HCT116 (cell line): ENCODE measurements around the gene ITPR1. TPM values are rescaled to one million over a fixed set of nuclear protein-coding genes. Genes with fewer than 3 reads are reported as not detected.

ENCODE experiments used
- ATAC-seq: fragments of 200-7000 bp; cut with Tn5 transposase; 2 replicates; pipeline ENCODE4 v1.9.1; 2020; ENCODE audit warnings: mild to moderate bottlenecking, moderate library complexity
- BruUV-seq: library from RNA; stranded (reverse); fragments of 400-500 nt; replicated peaks from 2 replicates; lab custom pipeline; 2021; lab: Mats Ljungman, UMichigan
- CTCF ChIA-PET: fragments of 300-600 bp; sonication (Branson Sonifier 250); formaldehyde crosslinking; loops from one replicate; lab custom pipeline; 2021; ENCODE audit warnings: antibody characterized with exemption; lab: Charles Lee
- POLR2A ChIA-PET: fragments of 300-600, 350-600 bp; sonication (Branson Sonifier 250); formaldehyde crosslinking; loops from one replicate; lab custom pipeline; 2021; ENCODE audit warnings: antibody characterized with exemption; lab: Charles Lee
- RAD21 ChIA-PET, 2 experiments: fragments of 300-600 bp; sonication (Branson Sonifier 250); formaldehyde crosslinking; loops; one replicate each; lab custom pipeline; 2023; ENCODE audit warnings: low total read pairs in 2 of 2; ENCODE audit not compliant: uncharacterized antibody in 2 of 2, unreplicated experiment in 2 of 2, low non-redundant PET in 1 of 2; lab: Charles Lee
- DNase-seq: peaks from one replicate; pipeline ENCODE4 v3.0.0-alpha.2; 2010; ENCODE audit warnings: low read depth, low spot score
- H2AFZ ChIP-seq: fragments of 200-600 bp; shearing (Covaris generic), sonication (generic); 2 replicates; pipeline ENCODE4 v1.6.1; 2017; ENCODE audit warnings: low read depth, mixed run types, mixed read lengths, antibody characterized with exemption, low read length; ENCODE audit not compliant: poor library complexity, severe bottlenecking
- H3K27ac ChIP-seq: 2 replicates; pipeline ENCODE4 v1.5.1; 2012; ENCODE audit warnings: low read depth, low read length
- H3K27me3 ChIP-seq: fragments of 200-600 bp; sonication (generic); 2 replicates; pipeline ENCODE4 v1.6.1; 2016; ENCODE audit warnings: mixed run types, low read length, mixed read lengths; ENCODE audit not compliant: insufficient read depth
- H3K36me3 ChIP-seq, 2 experiments: fragments of 200-500 bp in 1 of 2; fragments of 200-600 bp in 1 of 2; sonication (Bioruptor generic) in 1 of 2; sonication (generic) in 1 of 2; 2 replicates each; pipeline versions ENCODE4 v1.5.1 to v1.6.1; 2014 to 2016; ENCODE audit warnings: low read length in 2 of 2, inconsistent platforms in 1 of 2, mixed read lengths in 1 of 2, mixed run types in 1 of 2; ENCODE audit not compliant: insufficient read depth in 2 of 2, control insufficient read depth in 1 of 2
- H3K4me1 ChIP-seq, 2 experiments: fragments of 200-600 bp in 1 of 2; sonication (generic) in 1 of 2; 2 replicates each; pipeline versions ENCODE4 v1.5.1 to v1.6.1; 2012 to 2017; ENCODE audit warnings: low read length in 2 of 2, inconsistent platforms in 1 of 2, mild to moderate bottlenecking in 1 of 2, mixed read lengths in 1 of 2, mixed run types in 1 of 2, moderate library complexity in 1 of 2; ENCODE audit not compliant: insufficient read depth in 2 of 2, control insufficient read depth in 1 of 2
- H3K4me2 ChIP-seq: fragments of 200-600 bp; sonication (generic); 2 replicates; pipeline ENCODE4 v1.6.1; 2017; ENCODE audit warnings: mixed run types, low read length, mixed read lengths
- H3K4me3 ChIP-seq, 2 experiments: fragments of 200-600 bp in 1 of 2; sonication (generic) in 1 of 2; replicated peaks in 1 of 2; 2 replicates each; pipeline ENCODE4 v1.5.1; 2011 to 2016; ENCODE audit warnings: low read length in 2 of 2, control low read depth in 1 of 2, low read depth in 1 of 2, mild to moderate bottlenecking in 1 of 2, mixed read lengths in 1 of 2, mixed run types in 1 of 2
- H3K79me2 ChIP-seq: fragments of 200-600 bp; sonication (generic); 2 replicates; pipeline ENCODE4 v1.6.1; 2017; ENCODE audit warnings: mild to moderate bottlenecking, mixed run types, low read length, moderate library complexity, mixed read lengths; ENCODE audit not compliant: insufficient read depth
- H3K9ac ChIP-seq: fragments of 200-600 bp; sonication (generic); 2 replicates; pipeline ENCODE4 v1.6.1; 2016; ENCODE audit warnings: low read length, mixed read lengths
- H3K9me2 ChIP-seq: fragments of 200-600 bp; sonication (generic), shearing (Covaris generic); 2 replicates; pipeline ENCODE4 v1.6.1; 2017; ENCODE audit warnings: mixed run types, mild to moderate bottlenecking, moderate library complexity; ENCODE audit not compliant: insufficient read depth
- H3K9me3 ChIP-seq, 2 experiments: fragments of 200-500 bp in 1 of 2; fragments of 200-600 bp in 1 of 2; sonication (Bioruptor generic) in 1 of 2; sonication (generic) in 1 of 2; 2 replicates each; pipeline ENCODE4 v1.6.1; 2014 to 2017; ENCODE audit warnings: low read length in 2 of 2, mixed read lengths in 2 of 2, inconsistent platforms in 1 of 2, low read depth in 1 of 2, mild to moderate bottlenecking in 1 of 2, mixed run types in 1 of 2, moderate library complexity in 1 of 2; ENCODE audit not compliant: control insufficient read depth in 1 of 2, insufficient read depth in 1 of 2
- H4K20me1 ChIP-seq: fragments of 200-600 bp; sonication (generic), shearing (Covaris generic); 2 replicates; pipeline ENCODE4 v1.6.1; 2017; ENCODE audit warnings: mixed run types, mild to moderate bottlenecking, moderate library complexity; ENCODE audit not compliant: insufficient read depth
- ATF3 ChIP-seq: IDR thresholded peaks from 2 replicates; pipeline ENCODE4 v1.6.1; 2012
- CEBPB ChIP-seq: IDR thresholded peaks from 2 replicates; pipeline ENCODE4 v1.6.1; 2012; ENCODE audit warnings: low read depth
- EGR1 ChIP-seq: IDR thresholded peaks from 2 replicates; pipeline ENCODE4 v1.6.1; 2012; ENCODE audit warnings: low read depth
- ELF1 ChIP-seq: IDR thresholded peaks from 2 replicates; pipeline ENCODE4 v1.6.1; 2012; ENCODE audit warnings: low read depth, borderline replicate concordance
- EZH2phosphoT487 ChIP-seq: fragments of 200-600 bp; IDR thresholded peaks from 2 replicates; pipeline ENCODE4 v1.6.1; 2018; ENCODE audit warnings: antibody characterized with exemption, borderline replicate concordance
- JUND ChIP-seq: IDR thresholded peaks from 2 replicates; pipeline ENCODE4 v1.6.1; 2012
- POLR2AphosphoS5 ChIP-seq: IDR thresholded peaks from 2 replicates; pipeline ENCODE4 v1.6.1; 2011; ENCODE audit warnings: mild to moderate bottlenecking, low read depth, low read length, moderate library complexity
- RAD21 ChIP-seq: IDR thresholded peaks from 2 replicates; pipeline ENCODE4 v1.6.1; 2012; ENCODE audit warnings: low read depth, mild to moderate bottlenecking
- SP1 ChIP-seq: IDR thresholded peaks from 2 replicates; pipeline ENCODE4 v1.6.1; 2012; ENCODE audit warnings: low read depth
- SRF ChIP-seq: IDR thresholded peaks from 2 replicates; pipeline ENCODE4 v1.6.1; 2012; ENCODE audit warnings: low read depth
- TCF7L2 ChIP-seq: IDR thresholded peaks from 2 replicates; pipeline ENCODE4 v1.7.0; 2011; ENCODE audit warnings: borderline replicate concordance, inconsistent platforms; ENCODE audit not compliant: insufficient read depth, insufficient read length; ENCODE audit errors: extremely low read depth
- YY1 ChIP-seq: IDR thresholded peaks from 2 replicates; pipeline ENCODE4 v1.6.1; 2011; ENCODE audit warnings: low read length, low read depth, moderate library complexity, mild to moderate bottlenecking; ENCODE audit not compliant: insufficient replicate concordance; ENCODE audit errors: extremely low read depth
- intact Hi-C: fragments of 100-400 bp; cut with micrococcal nuclease; formaldehyde crosslinking; loops from 2 replicates; pipeline ENCODE4 v1.10.0; 2022
- total RNA-seq: library from RNA; stranded (reverse); gene quantifications from one replicate; pipeline ENCODE4 v1.2.1, GENCODE V29; 2021; ENCODE audit not compliant: unreplicated experiment
- TF ChIP-seq, protein P1 (sequence below): IDR thresholded peaks from 2 replicates; pipeline ENCODE4 v1.6.1; 2012
- TF ChIP-seq, protein P2 (sequence below): IDR thresholded peaks from 2 replicates; pipeline ENCODE4 v1.6.1; 2011; ENCODE audit warnings: mild to moderate bottlenecking, low read length, moderate library complexity; ENCODE audit not compliant: insufficient replicate concordance; ENCODE audit errors: extremely low read depth

Gene ITPR1
- total RNA-seq, 1 experiment from 2014 or later, result 9.2 TPM

- TF ChIP-seq RAD21, result no peak
- TF ChIP-seq JUND, result no peak
- TF ChIP-seq SP1, result no peak
- TF ChIP-seq EZH2phosphoT487, result no peak
- no peak for TF ChIP-seq EGR1
- TF ChIP-seq, protein P1, sequence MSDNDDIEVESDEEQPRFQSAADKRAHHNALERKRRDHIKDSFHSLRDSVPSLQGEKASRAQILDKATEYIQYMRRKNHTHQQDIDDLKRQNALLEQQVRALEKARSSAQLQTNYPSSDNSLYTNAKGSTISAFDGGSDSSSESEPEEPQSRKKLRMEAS, result no peak
- no peak for TF ChIP-seq POLR2AphosphoS5
- CTCF ChIA-PET, result no interaction called here
- H3K27me3 ChIP-seq, result no peaks in the 10 kb centered on the region; the same call in 1 of the 2 replicates
- no peaks in the 10 kb centered on the region for H3K4me1 ChIP-seq
- no peak overlapping the region for H3K4me2 ChIP-seq
- H3K27ac ChIP-seq, result no peak overlapping the region
- no peaks in the 10 kb centered on the region for H3K79me2 ChIP-seq
- RAD21 ChIA-PET, result interaction anchor here in 1 of 2 experiments (1.1 kb wide), 1 partner anchor 236 kb away, joined by 3 read pairs; no protein-coding TSS in a partner anchor
- no peaks in the 10 kb centered on the region for H3K36me3 ChIP-seq
- H3K9me3 ChIP-seq, result no peaks in the 10 kb centered on the region
- H3K4me3 ChIP-seq, result no peak overlapping the region
- BruUV-seq, result no TSS peak
- intact Hi-C loops, result loop anchor here (1.0 kb wide), 1 partner anchor 45 kb away; no protein-coding TSS in a partner anchor
- ATAC-seq (no peak), DNase-seq (no peak)
- no peaks in the 10 kb centered on the region for H3K9me2 ChIP-seq
- POLR2A ChIA-PET, result no interaction called here
- no peak overlapping the region for H2AFZ ChIP-seq
- H4K20me1 ChIP-seq, result no peaks in the 10 kb centered on the region
- no peak overlapping the region for H3K9ac ChIP-seq
Measured at GRCh38 chr3:4586381-4586780, 93.2 kb downstream of the ITPR1 start.

DNA sequence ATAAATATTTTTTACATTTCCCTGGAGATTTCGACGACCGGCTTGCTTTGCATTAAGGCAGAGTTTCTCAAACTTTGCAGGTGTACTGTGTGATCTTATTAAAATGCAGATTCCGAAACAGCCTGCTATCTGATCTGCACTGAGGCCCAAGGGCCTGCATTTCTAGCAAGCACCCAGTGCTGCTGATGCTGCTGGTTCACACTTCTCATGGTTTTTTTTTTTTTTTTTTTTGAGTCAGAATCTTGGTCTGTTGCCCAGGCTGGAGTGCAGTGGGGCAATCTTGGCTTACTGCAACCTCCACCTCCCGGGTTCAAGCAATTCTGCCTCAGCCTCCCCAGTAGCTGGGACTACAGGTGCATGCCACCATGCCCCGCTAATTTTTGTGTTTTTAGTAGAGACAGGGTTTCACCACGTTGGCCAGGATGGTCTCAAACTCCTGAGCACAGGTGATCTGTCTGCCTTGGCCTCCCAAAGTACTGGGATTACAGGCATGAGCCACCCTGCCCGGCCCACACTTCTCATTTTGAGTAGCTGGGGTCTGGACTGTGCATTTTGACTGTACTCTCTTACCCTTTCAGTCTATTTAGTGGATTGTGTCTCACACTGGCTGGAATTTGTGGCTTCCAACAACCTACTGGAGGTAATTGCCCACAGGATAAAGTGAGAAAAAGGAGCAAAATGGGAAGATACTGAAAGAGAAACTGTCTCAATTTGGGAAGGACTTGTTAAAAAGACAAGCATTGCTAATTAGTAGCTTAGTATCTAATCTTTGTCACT is 94.1 kb downstream of the ITPR1 start:
- no peaks in the 10 kb centered on the region for H4K20me1 ChIP-seq
- BruUV-seq, result no TSS peak
- H3K4me1 ChIP-seq, result no peaks in the 10 kb centered on the region
- no peak overlapping the region for H2AFZ ChIP-seq
- H3K9me2 ChIP-seq, result no peaks in the 10 kb centered on the region
- CTCF ChIA-PET, result no interaction called here
- H3K4me3 ChIP-seq, result no peak overlapping the region
- intact Hi-C loops, result no loop called here
- RAD21 ChIA-PET, result no interaction called here
- no peak overlapping the region for H3K4me2 ChIP-seq
- POLR2A ChIA-PET, result no interaction called here
- H3K9ac ChIP-seq, result no peak overlapping the region
- H3K9me3 ChIP-seq, result no peaks in the 10 kb centered on the region
- no peaks in the 10 kb centered on the region for H3K36me3 ChIP-seq
- DNase-seq (no peak), ATAC-seq (no peak)
- H3K27ac ChIP-seq, result no peak overlapping the region
- H3K79me2 ChIP-seq, result no peaks in the 10 kb centered on the region
- H3K27me3 ChIP-seq, result no peaks in the 10 kb centered on the region; the same call in 1 of the 2 replicates
- TF ChIP-seq EGR1, result no peak
- TF ChIP-seq, protein P2, sequence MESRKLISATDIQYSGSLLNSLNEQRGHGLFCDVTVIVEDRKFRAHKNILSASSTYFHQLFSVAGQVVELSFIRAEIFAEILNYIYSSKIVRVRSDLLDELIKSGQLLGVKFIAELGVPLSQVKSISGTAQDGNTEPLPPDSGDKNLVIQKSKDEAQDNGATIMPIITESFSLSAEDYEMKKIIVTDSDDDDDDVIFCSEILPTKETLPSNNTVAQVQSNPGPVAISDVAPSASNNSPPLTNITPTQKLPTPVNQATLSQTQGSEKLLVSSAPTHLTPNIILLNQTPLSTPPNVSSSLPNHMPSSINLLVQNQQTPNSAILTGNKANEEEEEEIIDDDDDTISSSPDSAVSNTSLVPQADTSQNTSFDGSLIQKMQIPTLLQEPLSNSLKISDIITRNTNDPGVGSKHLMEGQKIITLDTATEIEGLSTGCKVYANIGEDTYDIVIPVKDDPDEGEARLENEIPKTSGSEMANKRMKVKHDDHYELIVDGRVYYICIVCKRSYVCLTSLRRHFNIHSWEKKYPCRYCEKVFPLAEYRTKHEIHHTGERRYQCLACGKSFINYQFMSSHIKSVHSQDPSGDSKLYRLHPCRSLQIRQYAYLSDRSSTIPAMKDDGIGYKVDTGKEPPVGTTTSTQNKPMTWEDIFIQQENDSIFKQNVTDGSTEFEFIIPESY, result no peak
- TF ChIP-seq CEBPB, result no peak
- no peak for TF ChIP-seq ELF1
- no peak for TF ChIP-seq TCF7L2
- no peak for TF ChIP-seq SRF
- no peak for TF ChIP-seq ATF3
- no peak for TF ChIP-seq YY1
